Lower leg skin (tissue), 3 donors: ENCODE measurements around the gene CNOT6L.

Experiments
- CTCF ChIP-seq, 3 donors: fragments of 450-650 bp; IDR thresholded peaks; one replicate each; pipeline ENCODE4 v1.5.1; 2016; ENCODE audit warnings: antibody characterized with exemption in 3 of 3, mild to moderate bottlenecking in 3 of 3, moderate library complexity in 2 of 3
- POLR2A ChIP-seq, 2 donors: fragments of 450-650 bp; IDR thresholded peaks; one replicate each; pipeline ENCODE4 v1.6.1; 2016 to 2017; ENCODE audit warnings: antibody characterized with exemption in 2 of 2, mild to moderate bottlenecking in 1 of 2, moderate library complexity in 1 of 2

- TF ChIP-seq CTCF (IDR thresholded peaks at IDR 0.05) (no peak), POLR2A (IDR thresholded peaks at IDR 0.05) (no peak)
Measured at GRCh38 chr4:77758804-77759203, 60.4 kb downstream of the CNOT6L start.
